WI38 (cell line): Measurements from ENCODE around the gene NUDT16.

Experiments used
- H3K4me3 ChIP-seq: 2 replicates; pipeline ENCODE4 v1.5.1; 2011; ENCODE audit warnings: low read depth, mild to moderate bottlenecking, control low read depth, low read length
- CTCF ChIP-seq: IDR thresholded peaks from 2 replicates; pipeline ENCODE4 v1.5.1; 2012; ENCODE audit warnings: low read depth, mild to moderate bottlenecking, control low read depth, low read length

Gene NUDT16

GRCh38 chr3:131363275-131363674 is 18.3 kb upstream of the NUDT16 start:
- no peak overlapping the region for H3K4me3 ChIP-seq
- TF ChIP-seq CTCF: no peak

GRCh38 chr3:131370935-131371687 is 10.5 kb upstream of the NUDT16 start:
- no peak for TF ChIP-seq CTCF
- H3K4me3 ChIP-seq: no peak overlapping the region

- no peak for TF ChIP-seq CTCF
- no peak overlapping the region for H3K4me3 ChIP-seq
Measured at GRCh38 chr3:131371688-131372066, 9.9 kb upstream of the NUDT16 start.

GRCh38 chr3:131374741-131375140 is 6.8 kb upstream of the NUDT16 start:
- H3K4me3 ChIP-seq: no peak overlapping the region
- no peak for TF ChIP-seq CTCF

GRCh38 chr3:131380821-131381444 is 641 bp upstream of the NUDT16 start:
- H3K4me3 ChIP-seq: peak overlapping the region; percentile 89

- TF ChIP-seq CTCF: no peak
- H3K4me3 ChIP-seq: no peak overlapping the region
Measured at GRCh38 chr3:131386429-131387165, 5.0 kb downstream of the NUDT16 start.

GRCh38 chr3:131387796-131388489 is 6.4 kb downstream of the NUDT16 start:
- no peak for TF ChIP-seq CTCF
- H3K4me3 ChIP-seq: no peak overlapping the region
